Activated CD4-positive, alpha-beta T cell treated with anti-CD3 and anti-CD28 coated beads, Interleukin-2, Interleukin-6, amounts not matched to agents 100 ng/mL and 50 ng/mL, durations not matched to agents 16 hours and 8 hours (primary cell): ENCODE measurements around the gene TRANK1.
"Not testable (repeated sequence)": the region's sequence is repeated elsewhere in the genome, so short reads cannot be mapped to it uniquely, and the experiment has no call there.

Source experiments
- DNase-seq: peaks from one replicate; pipeline ENCODE4 v3.0.0-alpha.2; 2020

The TRANK1 gene

DNA sequence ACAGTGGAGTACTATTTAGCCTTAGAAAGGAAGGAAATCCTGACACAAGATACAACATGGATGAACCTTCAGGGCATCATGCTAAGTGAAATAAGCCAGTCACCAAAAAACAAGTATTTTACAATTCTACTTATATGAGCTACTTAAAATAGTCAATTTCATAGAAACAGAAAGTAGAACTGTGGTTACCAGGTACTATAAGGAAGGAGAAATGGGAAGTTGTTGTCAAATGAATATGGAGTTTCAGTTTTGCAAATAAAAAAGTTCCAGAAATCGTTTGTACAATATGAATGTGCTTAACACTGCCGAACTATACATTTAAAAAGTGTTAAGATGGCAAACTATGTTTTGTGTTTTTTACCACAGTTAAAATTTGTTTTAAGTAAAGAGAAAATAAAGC, 26.8 kb downstream of the TRANK1 start:
- peak; percentile 55 for DNase-seq

DNA sequence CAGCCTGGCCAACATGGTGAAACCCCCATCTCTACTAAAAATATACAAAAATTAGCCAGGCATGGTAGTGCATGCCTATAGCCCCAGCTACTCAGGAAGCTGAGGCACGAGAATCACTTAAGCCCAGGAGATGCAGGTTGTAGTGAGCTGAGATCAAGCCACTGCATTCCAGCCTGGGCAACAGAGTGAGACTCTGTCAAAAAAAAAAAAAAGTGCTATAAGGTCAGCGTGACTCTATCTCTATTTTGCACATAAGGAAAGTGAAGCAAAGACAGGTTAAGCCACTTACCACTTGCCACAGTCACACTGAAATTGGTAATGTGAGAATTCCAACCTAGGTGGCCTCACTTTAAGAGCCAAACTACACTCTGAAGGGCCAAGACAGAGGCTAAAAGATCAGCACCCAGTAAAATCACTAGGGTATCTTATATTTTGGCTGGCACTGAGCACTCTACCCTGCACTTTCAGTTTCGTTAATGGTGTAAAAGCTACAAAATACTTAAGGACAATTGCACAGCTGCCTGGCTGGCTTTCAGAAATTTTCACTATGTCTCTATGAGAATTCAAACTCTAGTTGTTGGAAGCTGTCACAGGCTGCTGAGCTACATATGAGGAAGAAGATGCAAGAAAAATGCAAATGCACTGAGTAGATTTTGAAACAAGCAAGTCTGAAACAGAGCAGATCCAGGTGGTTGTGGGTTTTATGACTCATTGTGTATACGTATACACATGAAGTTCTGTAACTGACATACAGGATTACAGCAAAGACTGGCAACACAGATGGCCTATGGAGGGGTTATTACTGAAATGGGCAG, 32.7 kb downstream of the TRANK1 start:
- DNase-seq: peak; percentile 86

DNA sequence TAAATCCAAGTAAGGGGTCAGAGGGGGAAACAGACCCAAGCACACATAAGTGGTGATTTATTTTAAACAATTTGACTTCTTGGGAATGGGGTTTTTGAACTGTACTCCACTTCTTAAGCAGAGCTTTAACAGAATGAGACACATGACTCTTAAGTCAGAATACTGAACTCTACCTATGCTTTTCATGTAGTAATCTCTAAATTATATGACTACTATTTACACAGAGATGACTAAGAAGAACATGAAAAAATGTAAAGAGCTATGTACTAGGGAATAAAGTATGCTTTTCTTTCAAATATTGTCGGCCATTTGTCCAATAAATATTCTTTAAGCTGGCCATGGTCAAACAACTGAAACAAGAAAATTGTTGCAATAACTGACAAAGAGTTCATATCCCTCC, 35.2 kb downstream of the TRANK1 start:
- no peak for DNase-seq

GRCh38 chr3:36909181-36909580, 35.7 kb downstream of the TRANK1 start:
- no peak for DNase-seq

DNA sequence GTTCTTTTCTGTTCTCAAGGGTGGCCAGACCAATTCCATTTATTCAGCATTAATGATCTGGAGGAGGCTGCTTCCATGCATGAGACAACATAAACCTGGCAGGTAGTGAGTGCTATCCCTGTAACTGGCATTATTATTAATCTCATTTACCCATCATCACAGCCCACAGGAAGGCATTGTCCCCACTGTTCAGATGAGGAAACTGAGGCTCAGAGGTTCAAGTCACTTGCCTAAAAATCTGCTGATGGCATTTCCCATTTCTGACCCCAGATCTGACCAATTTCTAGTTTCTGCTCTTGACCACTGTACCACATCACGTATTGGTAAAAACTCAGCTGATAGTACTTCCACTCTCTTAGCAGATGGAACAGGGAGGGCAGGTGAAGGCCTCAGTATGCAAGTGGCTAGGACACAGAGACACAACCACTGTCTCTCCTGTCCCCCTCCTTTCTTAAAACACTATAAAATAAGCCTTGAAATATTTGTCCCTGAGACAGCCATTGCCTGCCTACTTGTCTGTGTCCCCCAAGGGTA, 36.1 kb downstream of the TRANK1 start:
- DNase-seq: no peak

DNA sequence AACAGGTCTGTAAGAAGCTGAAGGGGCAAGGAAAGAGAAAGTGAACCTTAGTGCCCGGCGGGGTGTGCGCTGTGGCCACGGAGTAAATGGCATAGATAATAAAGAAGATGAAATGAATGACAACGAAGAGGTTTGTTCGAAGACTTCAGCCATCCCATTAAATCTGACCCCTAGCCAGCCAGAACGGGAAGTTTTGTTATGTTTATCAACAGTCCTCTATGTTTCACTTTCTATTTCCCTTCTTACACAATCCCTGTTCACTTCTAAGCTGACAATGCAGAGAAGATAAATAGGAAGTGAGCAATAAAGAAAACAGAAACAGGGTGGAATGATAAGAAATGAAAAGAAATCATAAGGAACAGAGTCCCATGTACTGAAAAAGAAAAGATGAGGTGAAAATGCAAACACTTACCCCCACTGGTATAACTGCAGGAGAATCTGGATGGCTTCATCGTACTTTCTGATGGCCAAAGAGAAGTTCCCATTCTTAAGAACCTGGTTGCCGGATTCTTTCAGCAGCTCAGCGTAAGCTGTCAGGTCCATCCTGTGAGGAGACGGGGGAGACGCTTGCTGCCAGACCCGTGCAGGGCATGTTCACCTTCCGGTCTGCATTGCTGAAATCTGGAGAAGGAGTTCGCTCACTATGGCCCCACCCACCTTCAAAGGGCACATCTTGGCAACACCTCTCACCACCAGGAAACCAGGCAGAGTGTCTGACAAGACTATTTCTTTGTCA, 36.8 kb downstream of the TRANK1 start:
- DNase-seq: peak; percentile 80

DNA sequence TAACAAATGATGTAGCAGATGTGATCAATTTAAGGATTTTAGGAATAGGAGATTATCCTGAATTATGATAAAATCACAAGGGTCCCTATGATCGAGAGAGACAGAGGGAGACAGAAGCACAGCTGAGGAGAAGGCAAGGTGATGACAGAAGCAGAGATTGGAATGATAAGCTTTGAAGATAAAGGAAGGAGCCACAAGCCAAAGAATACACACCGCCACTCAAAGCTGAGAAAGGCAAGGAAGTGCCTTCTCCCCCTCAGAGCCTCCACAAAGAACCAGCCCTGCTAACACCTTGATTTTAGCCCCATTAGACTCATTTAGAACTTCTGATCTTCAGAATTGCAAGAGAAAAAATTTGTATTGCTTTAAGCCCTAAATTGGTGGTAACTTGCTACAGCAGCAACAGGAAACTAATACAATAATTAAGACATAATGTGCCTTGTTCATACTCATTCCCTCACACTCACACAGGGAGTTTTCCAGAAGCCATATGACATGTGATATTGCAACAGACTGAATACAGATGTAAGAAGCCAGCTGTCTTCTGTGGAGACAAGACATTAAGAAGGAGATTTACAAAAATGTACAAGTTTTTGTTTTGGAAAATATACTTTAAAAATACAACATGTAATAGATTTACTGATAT, 38.2 kb downstream of the TRANK1 start:
- DNase-seq: no peak

DNA sequence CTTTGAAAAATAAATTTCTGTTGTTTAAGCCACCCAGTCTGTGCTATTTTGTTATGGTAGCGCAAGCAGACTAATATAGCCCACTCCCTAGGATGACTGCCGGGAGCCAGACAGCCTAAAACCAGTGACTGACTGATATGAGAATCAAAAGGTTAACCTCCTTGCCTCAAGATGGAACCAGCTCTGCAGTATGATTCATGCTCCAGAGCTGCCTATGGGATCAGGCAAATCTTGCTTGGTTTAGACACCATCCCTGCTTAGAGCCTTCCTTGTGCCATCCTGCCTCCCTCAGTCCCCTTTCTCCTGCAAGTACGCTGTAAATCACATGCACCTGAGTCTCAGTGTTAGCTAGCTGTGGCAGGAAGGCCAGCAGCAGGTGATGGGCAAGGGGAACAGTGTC, 39.3 kb downstream of the TRANK1 start:
- DNase-seq: no peak

- DNase-seq: no peak
These were observed 40.2 kb downstream of the TRANK1 start for GRCh38 chr3:36904641-36905040.

GRCh38 chr3:36904065-36904464, 40.8 kb downstream of the TRANK1 start:
- not testable (repeated sequence) for DNase-seq

- no peak for DNase-seq
These were observed 41.6 kb downstream of the TRANK1 start for GRCh38 chr3:36903119-36903882.

- no peak for DNase-seq
These were observed 43.3 kb downstream of the TRANK1 start for GRCh38 chr3:36901588-36901987.

- no peak for DNase-seq
These were observed 44.1 kb downstream of the TRANK1 start for GRCh38 chr3:36900474-36901443.

- DNase-seq: no peak
These were observed 49.1 kb downstream of the TRANK1 start for GRCh38 chr3:36895496-36896409.

- DNase-seq: no peak
These were observed 49.9 kb downstream of the TRANK1 start for GRCh38 chr3:36894914-36895313.

GRCh38 chr3:36893826-36894225, 51.0 kb downstream of the TRANK1 start:
- DNase-seq: no peak

DNA sequence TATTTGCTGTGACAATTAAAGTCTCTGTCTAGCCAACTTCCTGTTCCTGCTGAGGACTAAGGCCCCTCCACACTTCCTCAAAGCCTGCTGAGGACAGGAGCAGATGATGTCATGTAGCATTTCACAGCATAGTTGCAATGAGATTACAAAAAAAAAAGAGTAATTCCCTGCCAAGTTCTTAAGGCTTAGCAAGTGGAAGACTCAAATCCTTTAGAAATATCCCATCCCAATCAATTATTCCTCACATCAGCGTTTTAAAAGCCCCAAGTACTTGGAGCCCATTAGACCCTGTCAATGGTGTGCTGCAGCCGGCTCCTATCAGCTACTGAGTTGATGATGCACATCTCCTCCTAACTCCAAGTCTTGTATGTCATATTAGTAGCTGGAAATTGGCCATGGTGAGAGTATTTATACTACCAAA, 51.7 kb downstream of the TRANK1 start:
- DNase-seq: no peak

- DNase-seq: no peak
These were observed 52.3 kb downstream of the TRANK1 start for GRCh38 chr3:36892457-36893136.

DNA sequence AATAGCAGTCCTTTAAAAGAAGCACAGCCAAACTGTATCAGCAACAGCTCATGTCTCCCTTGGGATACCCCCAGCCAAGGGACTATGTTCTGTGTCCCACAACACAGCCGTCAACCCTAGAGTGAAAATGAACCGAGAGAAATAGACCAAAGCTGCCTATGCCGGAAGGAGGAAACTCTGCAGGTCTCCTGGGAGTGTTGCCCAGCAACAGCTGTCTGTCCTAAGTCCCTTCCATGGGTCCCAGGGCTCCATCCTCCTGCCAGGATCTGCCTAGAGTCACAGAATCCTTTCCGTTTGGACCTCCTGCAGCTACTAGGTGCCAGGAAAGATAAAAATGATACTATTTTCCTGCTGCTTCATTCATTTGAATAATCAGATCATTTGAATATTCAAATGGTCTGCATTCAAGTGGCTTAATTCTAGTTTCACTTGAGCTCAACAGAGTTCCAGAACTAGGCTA, 53.1 kb downstream of the TRANK1 start:
- no peak for DNase-seq

- not testable (repeated sequence) for DNase-seq
These were observed 53.8 kb downstream of the TRANK1 start for GRCh38 chr3:36891097-36891496.
